SK-N-SH (cell line): ENCODE results near the gene PSKH1. TPM values are rescaled to one million over a fixed set of nuclear protein-coding genes. Genes with fewer than 3 reads are reported as not detected.

Experiments used
- CTCF ChIA-PET: fragments of 300-600, 350-600 bp; formaldehyde crosslinking; extraction: SDS; loops from one replicate; lab custom pipeline; 2021; lab: Yijun Ruan, JAX
- POLR2A ChIA-PET: fragments of 350-600 bp; sonication (Branson Sonifier 250); formaldehyde crosslinking; extraction: SDS; loops from one replicate; lab custom pipeline; 2020; ENCODE audit warnings: antibody characterized with exemption, inconsistent platforms; lab: Yijun Ruan, JAX
- DNase-seq: peaks from one replicate; pipeline ENCODE4 v3.0.0; 2012
- H2AFZ ChIP-seq: fragments of 200-600 bp; sonication (generic); 2 replicates; pipeline ENCODE4 v1.8.1; 2016; ENCODE audit warnings: antibody characterized with exemption, mild to moderate bottlenecking, low read depth
- H3F3A ChIP-seq: fragments of 200-600 bp; sonication (generic); replicated peaks from 2 replicates; pipeline ENCODE3; 2016; ENCODE audit warnings: antibody characterized with exemption, mild to moderate bottlenecking; ENCODE audit not compliant: insufficient read depth
- H3K27ac ChIP-seq, 2 experiments: fragments of 200-500 bp in 1 of 2; fragments of 200-600 bp in 1 of 2; sonication (Bioruptor generic) in 1 of 2; sonication (generic), shearing (Covaris generic) in 1 of 2; 2 replicates each; pipeline versions ENCODE4 v1.5.1 to v1.6.1; 2014 to 2016; ENCODE audit warnings: low read depth in 2 of 2, inconsistent platforms in 1 of 2, low read length in 1 of 2, mild to moderate bottlenecking in 1 of 2, mixed read lengths in 1 of 2
- H3K27me3 ChIP-seq: fragments of 200-600 bp; sonication (generic), shearing (Covaris generic); 2 replicates; pipeline ENCODE4 v1.6.1; 2016; ENCODE audit warnings: mixed run types; ENCODE audit not compliant: insufficient read depth
- H3K36me3 ChIP-seq, 2 experiments: fragments of 200-500 bp in 1 of 2; fragments of 200-600 bp in 1 of 2; sonication (Bioruptor generic) in 1 of 2; sonication (generic) in 1 of 2; replicated peaks in 1 of 2; 2 replicates each; pipeline versions ENCODE3 to v1.5.1; 2014 to 2016; ENCODE audit warnings: low read length in 1 of 2, mild to moderate bottlenecking in 1 of 2; ENCODE audit not compliant: insufficient read depth in 2 of 2, control insufficient read depth in 1 of 2
- H3K4me1 ChIP-seq, 2 experiments: fragments of 200-500 bp in 1 of 2; fragments of 200-600 bp in 1 of 2; sonication (Bioruptor generic) in 1 of 2; sonication (generic), shearing (Covaris generic) in 1 of 2; 2 replicates each; pipeline versions ENCODE4 v1.5.1 to v1.6.1; 2014 to 2016; ENCODE audit warnings: low read depth in 1 of 2, low read length in 1 of 2, mixed run types in 1 of 2; ENCODE audit not compliant: insufficient read depth in 2 of 2, control insufficient read depth in 1 of 2
- H3K4me2 ChIP-seq: fragments of 200-600 bp; sonication (generic), shearing (Covaris generic); 2 replicates; pipeline ENCODE4 v1.6.1; 2017; ENCODE audit warnings: mixed run types
- H3K4me3 ChIP-seq, 2 experiments: fragments of 200-500 bp in 1 of 2; fragments of 200-600 bp in 1 of 2; sonication (Bioruptor generic) in 1 of 2; sonication (generic), shearing (Covaris generic) in 1 of 2; 2 replicates each; pipeline versions ENCODE4 v1.5.1 to v1.8.1; 2014 to 2016; ENCODE audit warnings: low read depth in 2 of 2, inconsistent platforms in 1 of 2, low read length in 1 of 2, mild to moderate bottlenecking in 1 of 2, mixed read lengths in 1 of 2, moderate library complexity in 1 of 2
- H3K79me2 ChIP-seq: fragments of 200-600 bp; sonication (generic); 2 replicates; pipeline ENCODE4 v1.8.1; 2017; ENCODE audit warnings: mild to moderate bottlenecking; ENCODE audit not compliant: insufficient read depth
- H3K9ac ChIP-seq: fragments of 200-600 bp; sonication (generic); 2 replicates; pipeline ENCODE4 v1.6.1; 2017; ENCODE audit warnings: mixed run types
- H3K9me2 ChIP-seq: fragments of 200-600 bp; sonication (generic); 2 replicates; pipeline ENCODE4 v1.6.1; 2017; ENCODE audit warnings: mixed run types
- H3K9me3 ChIP-seq: fragments of 200-600 bp; sonication (generic); 2 replicates; pipeline ENCODE4 v1.6.1; 2017; ENCODE audit warnings: mixed run types, mild to moderate bottlenecking, moderate library complexity
- H4K20me1 ChIP-seq: fragments of 200-600 bp; sonication (generic); 2 replicates; pipeline ENCODE4 v1.6.1; 2017; ENCODE audit warnings: mild to moderate bottlenecking, mixed run types; ENCODE audit not compliant: insufficient read depth
- ELF1 ChIP-seq: IDR thresholded peaks from 2 replicates; pipeline ENCODE4 v1.4.0; 2012
- FOSL2 ChIP-seq: IDR thresholded peaks from 2 replicates; pipeline ENCODE4 v1.4.0; 2012; ENCODE audit warnings: low read depth, mild to moderate bottlenecking, moderate library complexity, borderline replicate concordance
- FOXM1 ChIP-seq: IDR thresholded peaks from 2 replicates; pipeline ENCODE4 v1.4.0; 2012; ENCODE audit warnings: low read depth, mild to moderate bottlenecking
- GATA2 ChIP-seq: sonication (generic); formaldehyde crosslinking; IDR thresholded peaks from 2 replicates; pipeline ENCODE4 v1.5.0; 2020; ENCODE audit warnings: mild to moderate bottlenecking, missing genetic modification reagents
- MEF2A ChIP-seq: IDR thresholded peaks from 2 replicates; pipeline ENCODE4 v1.4.0; 2012; ENCODE audit warnings: low read depth, borderline replicate concordance
- MXI1 ChIP-seq: IDR thresholded peaks from 2 replicates; pipeline ENCODE4 v1.6.1; 2012; ENCODE audit warnings: mild to moderate bottlenecking, low read depth, low read length, improper control_type of control experiment
- RAD21 ChIP-seq: IDR thresholded peaks from 2 replicates; pipeline ENCODE4 v1.6.1; 2012; ENCODE audit warnings: mild to moderate bottlenecking, low read length
- RCOR1 ChIP-seq: fragments of 150-350 bp; IDR thresholded peaks from 2 replicates; pipeline ENCODE4 v1.6.1; 2017; ENCODE audit warnings: antibody characterized with exemption, low read length
- RFX5 ChIP-seq: IDR thresholded peaks from 2 replicates; pipeline ENCODE4 v1.6.1; 2012; ENCODE audit warnings: mild to moderate bottlenecking, improper control_type of control experiment, low read length
- RXRA ChIP-seq: IDR thresholded peaks from 2 replicates; pipeline ENCODE4 v1.4.0; 2012; ENCODE audit warnings: low read depth, mild to moderate bottlenecking, borderline replicate concordance
- SIN3A ChIP-seq: IDR thresholded peaks from 2 replicates; pipeline ENCODE4 v1.6.1; 2012; ENCODE audit warnings: low read depth, mild to moderate bottlenecking, low read length, moderate library complexity, borderline replicate concordance
- TEAD4 ChIP-seq: IDR thresholded peaks from 2 replicates; pipeline ENCODE4 v1.4.0; 2012; ENCODE audit warnings: mild to moderate bottlenecking, borderline replicate concordance; ENCODE audit not compliant: insufficient read depth
- WGBS: methylation state at CpG from one replicate; pipeline ENCODE4 v1.1.6; 2017; ENCODE audit warnings: low lambda C conversion rate; 5-methylcytosine and 5-hydroxymethylcytosine counted together
- polyA plus RNA-seq, 3 experiments: library from polyadenylated mRNA; depleted of rRNA; stranded (reverse); fragments of >200 nt; gene quantifications; 2 replicates each; pipeline ENCODE4 v1.2.3, GENCODE V29; 2012
- TF ChIP-seq, protein P1 (sequence below): IDR thresholded peaks from 2 replicates; pipeline ENCODE4 v1.4.0; 2012; ENCODE audit warnings: low read depth
- TF ChIP-seq, protein P2 (sequence below): IDR thresholded peaks from 2 replicates; pipeline ENCODE4; 2012
- TF ChIP-seq, protein P3 (sequence below): IDR thresholded peaks from 2 replicates; pipeline ENCODE4 v1.6.1; 2012; ENCODE audit warnings: mild to moderate bottlenecking, low read depth, low read length, moderate library complexity
- TF ChIP-seq, protein P4 (sequence below): IDR thresholded peaks from 2 replicates; pipeline ENCODE4 v1.4.0; 2012; ENCODE audit warnings: low read depth, borderline replicate concordance
- TF ChIP-seq, protein P5 (sequence below): IDR thresholded peaks from 2 replicates; pipeline ENCODE4 v1.4.0; 2012; ENCODE audit warnings: low read depth, borderline replicate concordance

PSKH1 gene
- polyA plus RNA-seq, 1 of the 3 experiments (the other 2 are of a cell fraction): 30.1 TPM

DNA sequence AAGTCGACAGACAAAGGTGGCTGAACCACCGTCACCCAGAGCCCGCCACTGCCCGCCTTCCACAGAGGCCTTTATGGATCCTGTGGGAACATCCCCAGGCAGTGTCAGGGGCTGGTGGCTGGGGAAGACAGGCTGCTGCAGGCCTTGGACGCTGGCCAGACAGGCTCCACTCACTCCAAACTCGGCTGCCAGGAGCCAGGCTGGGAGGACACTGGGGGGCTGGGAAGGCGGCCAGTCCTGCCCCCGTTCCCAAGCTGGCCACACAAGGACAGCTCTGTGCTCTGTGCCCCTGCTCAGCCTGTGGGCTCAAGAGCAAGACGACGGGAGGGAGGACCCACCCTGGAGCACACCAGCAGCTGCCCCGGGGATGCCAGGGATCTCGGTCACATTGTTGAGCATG is 58.4 kb downstream of the PSKH1 start:
- DNase-seq: no peak
- H3K27me3 ChIP-seq: no peaks in the 10 kb centered on the region
- H4K20me1 ChIP-seq: no peaks in the 10 kb centered on the region
- H3K27ac ChIP-seq: no peak overlapping the region
- no peaks in the 10 kb centered on the region for H3K9me3 ChIP-seq
- no peak for TF ChIP-seq TEAD4
- TF ChIP-seq, protein P1, sequence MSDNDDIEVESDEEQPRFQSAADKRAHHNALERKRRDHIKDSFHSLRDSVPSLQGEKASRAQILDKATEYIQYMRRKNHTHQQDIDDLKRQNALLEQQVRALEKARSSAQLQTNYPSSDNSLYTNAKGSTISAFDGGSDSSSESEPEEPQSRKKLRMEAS: no peak
- TF ChIP-seq MXI1: no peak
- no peak for TF ChIP-seq RCOR1
- TF ChIP-seq ELF1: no peak
- TF ChIP-seq, protein P2, sequence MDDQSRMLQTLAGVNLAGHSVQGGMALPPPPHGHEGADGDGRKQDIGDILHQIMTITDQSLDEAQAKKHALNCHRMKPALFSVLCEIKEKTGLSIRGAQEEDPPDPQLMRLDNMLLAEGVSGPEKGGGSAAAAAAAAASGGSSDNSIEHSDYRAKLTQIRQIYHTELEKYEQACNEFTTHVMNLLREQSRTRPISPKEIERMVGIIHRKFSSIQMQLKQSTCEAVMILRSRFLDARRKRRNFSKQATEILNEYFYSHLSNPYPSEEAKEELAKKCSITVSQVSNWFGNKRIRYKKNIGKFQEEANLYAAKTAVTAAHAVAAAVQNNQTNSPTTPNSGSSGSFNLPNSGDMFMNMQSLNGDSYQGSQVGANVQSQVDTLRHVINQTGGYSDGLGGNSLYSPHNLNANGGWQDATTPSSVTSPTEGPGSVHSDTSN: no peak
- no peak for TF ChIP-seq GATA2 (CRISPR knock-in tag)
- no peak for TF ChIP-seq FOXM1
- TF ChIP-seq RXRA: no peak
- peaks cover 15 to 66% of the 10 kb centered on the region in 2 experiments for H3K36me3 ChIP-seq
- 70% methylated on average over 6 of the region's 12 CpGs for WGBS
- H3K4me3 ChIP-seq: no peak overlapping the region
- ChIA-PET CTCF (interaction anchor here (1.0 to 2.5 kb wide), 3 partner anchors 9 to 135 kb away, joined by 4 to 9 read pairs (median 9); no protein-coding TSS in a partner anchor), POLR2A (interaction anchor here (1.6 kb wide), 1 partner anchor 8 kb away, joined by 4 read pairs; no protein-coding TSS in a partner anchor)
- peaks cover 23% of the 10 kb centered on the region; the same call in 1 of the 2 replicates for H3K79me2 ChIP-seq
- H3F3A ChIP-seq: peaks cover 7% of the 10 kb centered on the region
- no peak overlapping the region for H3K4me2 ChIP-seq
- no peak overlapping the region for H3K9ac ChIP-seq
- peaks cover 0 to 8% of the 10 kb centered on the region in 2 experiments; a peak in 1 of 4 replicates for H3K4me1 ChIP-seq
- no peak overlapping the region for H2AFZ ChIP-seq
- no peaks in the 10 kb centered on the region for H3K9me2 ChIP-seq

DNA sequence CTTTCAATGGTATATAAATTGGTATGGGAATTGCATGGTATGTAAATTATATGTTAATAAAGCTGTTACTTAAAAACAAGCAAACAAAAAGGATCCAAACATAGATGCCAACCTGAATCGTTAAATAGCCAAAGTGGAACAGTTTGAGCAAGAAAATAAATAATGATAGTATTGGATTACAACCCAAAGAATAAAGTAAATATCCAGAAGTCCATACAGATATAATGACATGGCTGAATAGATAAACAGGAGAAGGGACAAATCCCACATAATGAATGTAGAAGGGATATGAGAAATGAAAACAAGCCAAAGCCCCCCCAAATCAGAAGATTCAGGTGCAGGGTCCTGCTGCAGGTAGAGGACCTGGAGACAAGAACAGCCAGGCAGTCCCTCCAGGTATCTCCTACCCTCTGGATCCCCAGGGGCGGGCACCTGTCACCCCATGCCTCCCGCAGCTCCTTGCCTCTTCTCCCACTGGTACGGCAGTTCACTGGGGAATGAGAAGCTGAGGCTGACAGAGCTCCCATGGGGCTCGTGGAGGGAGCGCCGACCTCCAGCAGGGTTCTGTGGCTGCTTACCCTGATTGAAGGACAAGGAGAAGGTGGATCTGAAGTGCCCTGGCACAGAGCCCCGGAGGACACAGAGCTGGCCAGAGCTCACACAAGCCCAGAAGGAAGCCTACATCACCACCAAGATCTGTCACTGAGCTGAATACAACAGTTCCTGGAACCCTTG is 60.8 kb downstream of the PSKH1 start:
- ChIA-PET POLR2A (no interaction called here), CTCF (interaction anchor here (0.6 to 1.6 kb wide), 3 partner anchors 11 to 87 kb away, joined by 3 to 5 read pairs (median 4); no protein-coding TSS in a partner anchor)
- Histone ChIP-seq H3F3A (peaks cover 7% of the 10 kb centered on the region), H3K4me1 (peaks cover 0 to 8% of the 10 kb centered on the region in 2 experiments; a peak in 1 of 4 replicates), H3K9me2 (no peaks in the 10 kb centered on the region), H4K20me1 (no peaks in the 10 kb centered on the region), H3K36me3 (peaks cover 19 to 58% of the 10 kb centered on the region in 2 experiments), H3K27me3 (no peaks in the 10 kb centered on the region), H3K27ac (no peak overlapping the region), H3K4me3 (no peak overlapping the region), H3K4me2 (no peak overlapping the region), H3K9me3 (no peaks in the 10 kb centered on the region), H2AFZ (no peak overlapping the region), H3K79me2 (peaks cover 25% of the 10 kb centered on the region; the same call in 1 of the 2 replicates), H3K9ac (no peak overlapping the region)
- 95% methylated on average over 5 of the region's 8 CpGs for WGBS
- DNase-seq: no peak
- TF ChIP-seq RFX5 (no peak), FOSL2 (no peak), MEF2A (no peak), RAD21 (no peak), SIN3A (no peak), RXRA (no peak)
- TF ChIP-seq, protein P1: no peak
- TF ChIP-seq, protein P3, sequence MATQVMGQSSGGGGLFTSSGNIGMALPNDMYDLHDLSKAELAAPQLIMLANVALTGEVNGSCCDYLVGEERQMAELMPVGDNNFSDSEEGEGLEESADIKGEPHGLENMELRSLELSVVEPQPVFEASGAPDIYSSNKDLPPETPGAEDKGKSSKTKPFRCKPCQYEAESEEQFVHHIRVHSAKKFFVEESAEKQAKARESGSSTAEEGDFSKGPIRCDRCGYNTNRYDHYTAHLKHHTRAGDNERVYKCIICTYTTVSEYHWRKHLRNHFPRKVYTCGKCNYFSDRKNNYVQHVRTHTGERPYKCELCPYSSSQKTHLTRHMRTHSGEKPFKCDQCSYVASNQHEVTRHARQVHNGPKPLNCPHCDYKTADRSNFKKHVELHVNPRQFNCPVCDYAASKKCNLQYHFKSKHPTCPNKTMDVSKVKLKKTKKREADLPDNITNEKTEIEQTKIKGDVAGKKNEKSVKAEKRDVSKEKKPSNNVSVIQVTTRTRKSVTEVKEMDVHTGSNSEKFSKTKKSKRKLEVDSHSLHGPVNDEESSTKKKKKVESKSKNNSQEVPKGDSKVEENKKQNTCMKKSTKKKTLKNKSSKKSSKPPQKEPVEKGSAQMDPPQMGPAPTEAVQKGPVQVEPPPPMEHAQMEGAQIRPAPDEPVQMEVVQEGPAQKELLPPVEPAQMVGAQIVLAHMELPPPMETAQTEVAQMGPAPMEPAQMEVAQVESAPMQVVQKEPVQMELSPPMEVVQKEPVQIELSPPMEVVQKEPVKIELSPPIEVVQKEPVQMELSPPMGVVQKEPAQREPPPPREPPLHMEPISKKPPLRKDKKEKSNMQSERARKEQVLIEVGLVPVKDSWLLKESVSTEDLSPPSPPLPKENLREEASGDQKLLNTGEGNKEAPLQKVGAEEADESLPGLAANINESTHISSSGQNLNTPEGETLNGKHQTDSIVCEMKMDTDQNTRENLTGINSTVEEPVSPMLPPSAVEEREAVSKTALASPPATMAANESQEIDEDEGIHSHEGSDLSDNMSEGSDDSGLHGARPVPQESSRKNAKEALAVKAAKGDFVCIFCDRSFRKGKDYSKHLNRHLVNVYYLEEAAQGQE: no peak
- TF ChIP-seq, protein P4, sequence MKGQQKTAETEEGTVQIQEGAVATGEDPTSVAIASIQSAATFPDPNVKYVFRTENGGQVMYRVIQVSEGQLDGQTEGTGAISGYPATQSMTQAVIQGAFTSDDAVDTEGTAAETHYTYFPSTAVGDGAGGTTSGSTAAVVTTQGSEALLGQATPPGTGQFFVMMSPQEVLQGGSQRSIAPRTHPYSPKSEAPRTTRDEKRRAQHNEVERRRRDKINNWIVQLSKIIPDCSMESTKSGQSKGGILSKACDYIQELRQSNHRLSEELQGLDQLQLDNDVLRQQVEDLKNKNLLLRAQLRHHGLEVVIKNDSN: no peak
- TF ChIP-seq, protein P5, sequence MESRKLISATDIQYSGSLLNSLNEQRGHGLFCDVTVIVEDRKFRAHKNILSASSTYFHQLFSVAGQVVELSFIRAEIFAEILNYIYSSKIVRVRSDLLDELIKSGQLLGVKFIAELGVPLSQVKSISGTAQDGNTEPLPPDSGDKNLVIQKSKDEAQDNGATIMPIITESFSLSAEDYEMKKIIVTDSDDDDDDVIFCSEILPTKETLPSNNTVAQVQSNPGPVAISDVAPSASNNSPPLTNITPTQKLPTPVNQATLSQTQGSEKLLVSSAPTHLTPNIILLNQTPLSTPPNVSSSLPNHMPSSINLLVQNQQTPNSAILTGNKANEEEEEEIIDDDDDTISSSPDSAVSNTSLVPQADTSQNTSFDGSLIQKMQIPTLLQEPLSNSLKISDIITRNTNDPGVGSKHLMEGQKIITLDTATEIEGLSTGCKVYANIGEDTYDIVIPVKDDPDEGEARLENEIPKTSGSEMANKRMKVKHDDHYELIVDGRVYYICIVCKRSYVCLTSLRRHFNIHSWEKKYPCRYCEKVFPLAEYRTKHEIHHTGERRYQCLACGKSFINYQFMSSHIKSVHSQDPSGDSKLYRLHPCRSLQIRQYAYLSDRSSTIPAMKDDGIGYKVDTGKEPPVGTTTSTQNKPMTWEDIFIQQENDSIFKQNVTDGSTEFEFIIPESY: no peak
